GM18868 (cell line): ENCODE measurements around the gene IL1RAPL2.

ENCODE experiments used
- ATAC-seq: cut with Tn5 transposase; IDR thresholded peaks from one replicate; pipeline ENCODE4 v1.9.1; 2021; ENCODE audit warnings: mild to moderate bottlenecking, moderate library complexity; ENCODE audit not compliant: unreplicated experiment

Gene IL1RAPL2

DNA sequence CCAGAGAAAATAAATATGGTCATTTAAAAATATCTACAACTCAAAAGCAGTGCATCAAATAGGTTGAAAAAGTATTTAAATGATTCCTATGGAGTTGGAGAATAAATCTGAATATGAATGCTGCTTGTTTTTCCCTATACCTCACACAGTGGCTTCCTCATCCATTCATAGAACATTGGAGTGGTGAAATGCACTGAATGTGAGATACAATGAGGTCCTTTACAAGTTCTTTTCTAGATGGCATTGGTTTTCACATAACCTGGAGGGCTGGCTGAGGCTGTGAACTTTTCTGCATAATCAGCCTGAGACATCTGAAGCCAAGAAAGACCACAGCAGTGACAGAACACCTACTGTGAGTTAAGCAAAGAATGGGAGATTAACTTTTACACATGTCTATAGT is 977.3 kb downstream of the IL1RAPL2 start:
- no peak for ATAC-seq

DNA sequence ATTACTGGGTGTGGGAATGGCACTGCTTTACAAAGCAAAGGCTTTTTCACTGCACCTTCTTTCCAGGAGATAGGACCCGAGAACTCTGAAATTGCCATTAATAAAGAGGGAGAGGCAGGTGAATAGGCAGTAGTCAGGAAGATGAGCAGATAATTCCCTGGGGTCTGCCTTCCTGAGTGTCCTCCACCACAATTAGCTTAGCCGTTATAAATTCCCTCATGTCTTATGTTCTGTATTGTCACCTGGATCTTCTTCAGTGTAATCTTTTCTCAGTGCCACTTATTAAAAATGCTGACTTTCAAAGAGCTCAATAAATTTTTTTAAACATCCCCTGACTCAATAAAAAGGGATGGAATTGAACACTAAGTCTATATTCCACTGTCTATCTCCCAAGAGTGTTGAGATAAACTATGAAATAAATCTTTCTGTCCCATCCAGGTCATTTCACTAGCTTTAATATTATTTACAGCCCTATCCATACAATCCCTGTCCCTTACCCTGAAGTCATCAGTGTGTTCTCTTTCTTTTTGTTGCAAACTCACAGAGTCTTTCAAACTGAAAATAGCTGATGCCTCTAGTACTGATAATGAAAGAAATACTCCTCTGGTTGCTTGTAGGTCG is 984.2 kb downstream of the IL1RAPL2 start:
- ATAC-seq, result no peak

DNA sequence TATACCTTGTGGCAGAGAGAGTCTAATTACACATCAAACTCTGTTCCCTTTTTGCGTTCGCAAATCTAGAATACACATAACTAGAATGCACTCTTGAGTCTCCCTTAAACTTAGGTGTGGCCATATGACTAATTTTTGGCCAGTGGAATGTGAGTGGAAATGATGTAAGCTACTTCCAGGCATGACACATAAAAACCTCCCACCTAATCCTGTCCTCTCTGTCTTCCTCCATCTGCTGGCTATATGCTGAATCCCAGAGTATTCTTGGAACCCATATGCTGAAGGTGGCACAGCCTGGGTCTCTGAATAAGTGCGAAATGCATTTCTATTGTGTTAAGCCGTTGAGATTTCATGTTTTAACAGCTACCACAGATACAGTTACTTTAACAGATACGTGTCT is 986.4 kb downstream of the IL1RAPL2 start:
- no peak for ATAC-seq

DNA sequence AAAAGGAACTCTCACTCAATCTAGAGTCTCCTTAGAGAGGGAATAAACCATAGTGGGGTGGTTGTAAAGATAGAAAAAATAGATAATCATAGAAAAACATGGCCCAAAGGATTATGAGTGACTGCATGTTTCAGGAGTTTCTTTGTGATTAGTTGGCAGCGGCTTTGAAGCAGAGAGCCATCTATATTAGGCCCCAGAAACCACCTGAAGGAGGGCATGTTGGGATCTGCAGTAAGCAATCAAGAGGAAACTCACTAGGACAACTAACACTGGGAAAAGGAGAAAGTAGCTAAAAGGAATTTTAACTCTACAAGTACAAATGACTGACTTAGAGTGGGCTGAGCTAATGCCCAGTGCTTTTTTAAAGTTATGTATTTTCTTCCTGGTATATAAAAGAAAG is 987.1 kb downstream of the IL1RAPL2 start:
- ATAC-seq, result no peak

DNA sequence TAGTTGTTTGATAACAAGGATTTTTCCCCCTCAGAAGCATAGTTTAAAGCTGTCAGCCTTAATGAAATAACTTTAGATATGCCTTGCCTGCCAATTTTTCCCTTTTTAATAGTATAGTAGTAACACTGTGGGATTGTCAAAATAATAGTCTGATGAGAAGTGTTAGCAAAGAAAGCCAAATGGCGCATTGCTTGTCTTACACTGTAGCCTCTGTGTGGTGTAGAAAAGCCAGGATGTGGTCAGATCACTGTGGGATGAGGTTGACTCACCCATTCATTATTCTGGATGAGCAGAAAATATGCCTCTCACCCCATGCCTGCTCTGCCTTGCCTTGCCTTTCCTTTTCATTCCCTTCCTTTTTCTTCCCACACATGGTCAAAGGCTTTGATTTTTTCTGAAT is 998.5 kb downstream of the IL1RAPL2 start:
- no peak for ATAC-seq

DNA sequence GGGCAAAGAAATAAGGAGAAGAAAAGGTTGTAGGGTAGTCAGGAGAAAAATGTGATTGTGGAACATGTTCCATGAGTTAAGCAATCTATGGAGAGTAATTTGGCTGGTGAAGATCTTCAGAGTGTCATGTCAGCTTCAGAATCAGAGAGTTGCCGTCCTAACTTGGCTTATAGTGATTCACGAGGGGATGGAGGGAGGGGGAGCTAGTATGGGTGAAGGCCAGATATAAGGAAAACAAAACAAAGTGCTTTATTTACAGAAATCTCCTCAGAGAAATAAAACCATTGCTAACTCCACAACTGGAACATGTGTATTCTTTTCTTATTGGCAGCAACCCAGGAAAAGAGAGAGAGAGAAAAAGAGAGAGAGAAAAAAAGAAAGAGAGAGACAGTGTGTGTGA is 999.9 kb downstream of the IL1RAPL2 start:
- ATAC-seq, result no peak

DNA sequence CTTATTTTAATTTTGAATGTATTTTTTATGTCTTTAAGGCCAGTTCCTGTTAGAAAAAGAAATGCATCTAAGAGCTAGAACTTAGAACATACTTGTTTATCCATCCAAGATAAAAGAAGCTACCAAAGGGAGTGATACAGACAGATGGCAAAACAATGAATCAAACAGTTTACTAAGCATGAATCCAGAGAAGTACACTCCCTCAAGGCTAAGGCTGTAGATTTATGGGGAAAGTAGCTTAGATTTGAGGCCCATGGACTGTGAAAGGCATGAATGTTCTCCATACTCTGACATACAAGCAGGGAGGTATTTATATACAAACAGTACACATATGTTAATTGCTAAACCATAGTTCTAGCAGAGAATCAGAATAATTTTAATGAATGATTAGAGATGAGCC is 1001.1 kb downstream of the IL1RAPL2 start:
- ATAC-seq, result no peak

DNA sequence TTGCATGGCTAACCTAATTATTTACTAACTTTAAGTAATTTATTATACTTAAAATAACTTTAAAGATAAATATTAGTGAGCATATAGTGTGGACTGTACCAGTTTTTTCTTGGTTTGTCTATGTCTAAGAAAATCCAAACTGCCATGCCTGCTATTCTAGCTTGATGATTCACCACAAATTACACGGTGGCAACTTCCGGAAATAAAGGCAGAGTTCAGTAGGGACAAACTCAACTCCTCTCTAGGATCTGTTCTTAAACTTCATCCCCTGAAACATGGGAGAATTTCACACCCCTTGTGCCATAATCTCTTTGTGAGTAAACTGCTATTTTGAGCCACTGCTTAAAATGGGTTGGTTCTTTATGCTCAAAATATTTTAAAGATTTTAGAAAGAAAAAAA is 1042.7 kb downstream of the IL1RAPL2 start:
- no peak for ATAC-seq

DNA sequence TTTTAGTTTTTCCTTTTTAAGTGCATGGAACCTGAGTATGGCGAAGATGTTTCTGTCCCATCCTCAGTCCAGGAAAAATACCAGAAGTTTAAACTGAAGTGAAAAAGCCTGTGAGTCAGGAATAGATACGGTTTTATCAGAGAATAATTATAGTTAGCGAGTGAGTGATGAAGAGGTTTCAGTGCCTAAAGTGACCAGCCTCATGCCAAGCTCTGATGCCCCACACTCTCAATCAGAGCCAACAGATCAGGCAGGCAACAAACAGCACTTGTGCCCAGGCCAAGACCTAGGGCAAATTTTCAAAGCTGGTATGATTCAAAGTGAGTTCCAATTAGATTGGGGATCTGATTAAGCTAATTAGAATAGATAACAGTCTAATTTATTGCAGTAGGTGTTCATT is 1043.5 kb downstream of the IL1RAPL2 start:
- no peak for ATAC-seq

DNA sequence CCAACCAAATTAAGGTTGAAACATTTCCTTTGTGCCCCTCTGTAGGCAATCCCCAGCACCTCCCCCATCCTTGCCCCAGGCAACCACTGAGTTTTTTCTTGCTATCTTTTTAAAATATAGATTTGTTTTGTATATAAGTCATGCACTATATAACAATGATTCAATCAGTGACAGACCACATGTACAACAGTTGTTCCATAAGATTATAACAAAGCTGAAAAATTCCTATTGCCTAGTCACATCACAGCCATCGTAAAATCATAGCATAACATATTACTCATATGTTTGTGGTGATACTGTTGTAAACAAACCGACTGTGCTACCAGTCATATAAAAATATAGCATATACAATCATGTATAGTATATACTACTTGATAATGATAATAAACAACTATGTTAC is 1044.4 kb downstream of the IL1RAPL2 start:
- no peak for ATAC-seq

DNA sequence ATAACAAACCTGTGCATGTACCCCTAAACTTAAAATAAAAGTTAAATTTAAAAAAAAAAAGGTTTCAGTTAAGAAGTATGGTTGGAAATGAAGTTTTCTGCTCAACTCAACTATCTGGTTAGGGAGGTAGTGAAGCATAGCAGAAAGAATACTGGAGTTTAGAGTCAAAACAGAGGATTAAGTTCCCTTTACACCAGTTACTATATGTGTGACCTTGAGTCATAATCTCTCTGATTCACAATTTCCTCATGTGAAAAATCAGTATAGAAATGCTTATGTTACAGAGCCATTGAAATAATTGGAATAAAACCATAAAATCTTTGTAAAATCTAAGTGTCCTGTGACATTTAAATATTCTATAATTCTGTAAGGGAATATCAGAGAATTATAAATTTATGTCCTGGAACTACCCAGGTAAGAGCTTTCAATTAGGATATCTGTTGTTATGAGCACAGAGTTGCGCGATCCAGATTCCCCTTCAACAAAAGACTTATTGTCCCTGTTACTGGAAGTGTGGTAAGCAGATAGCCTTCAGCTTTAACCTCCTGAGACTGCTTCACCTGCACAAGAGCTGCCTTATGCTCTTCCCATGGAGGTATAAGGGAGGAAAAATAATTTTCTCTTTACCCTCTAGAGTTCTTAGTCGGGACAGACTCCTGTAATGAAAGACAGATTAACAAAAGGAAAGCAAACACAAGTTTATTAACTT is 1052.5 kb downstream of the IL1RAPL2 start:
- no peak for ATAC-seq

DNA sequence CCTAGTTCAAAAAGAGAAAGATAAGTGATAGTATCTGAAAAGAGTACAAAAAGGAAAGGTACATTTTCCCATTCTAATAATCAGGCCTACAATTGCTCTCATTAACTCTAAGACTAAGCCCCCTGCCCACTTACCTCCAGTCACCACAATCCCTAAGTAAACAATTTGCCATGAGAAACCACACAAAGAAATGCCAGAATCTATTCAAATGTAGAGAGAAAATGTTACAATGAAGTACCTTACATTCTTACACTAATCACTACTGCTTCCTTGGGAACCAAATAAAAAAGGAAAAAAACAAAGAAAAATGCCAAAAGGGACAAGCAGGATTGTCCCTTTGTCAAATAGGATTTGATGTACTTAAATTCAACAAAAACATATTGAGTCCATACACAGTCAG is 1068.2 kb downstream of the IL1RAPL2 start:
- ATAC-seq, result no peak

DNA sequence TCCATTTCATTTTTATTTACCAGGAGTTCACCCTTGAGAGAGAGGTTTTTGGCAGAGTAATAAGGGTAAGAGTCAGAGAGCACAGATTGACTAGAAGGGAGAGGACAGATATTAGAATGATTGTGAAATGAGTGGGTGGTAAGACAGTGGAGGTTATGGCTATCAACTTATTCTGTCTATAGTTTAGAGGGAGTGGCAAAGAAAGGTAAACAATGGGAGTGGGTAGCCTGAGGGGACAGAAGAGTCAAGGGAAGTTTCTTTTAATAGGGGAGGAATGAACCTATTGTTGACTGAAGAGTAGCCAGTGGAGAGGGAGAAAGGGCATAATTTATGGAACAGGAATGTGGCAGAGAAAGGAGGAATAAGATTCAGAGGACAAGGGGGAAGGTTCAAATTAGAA is 1069.8 kb downstream of the IL1RAPL2 start:
- no peak for ATAC-seq

DNA sequence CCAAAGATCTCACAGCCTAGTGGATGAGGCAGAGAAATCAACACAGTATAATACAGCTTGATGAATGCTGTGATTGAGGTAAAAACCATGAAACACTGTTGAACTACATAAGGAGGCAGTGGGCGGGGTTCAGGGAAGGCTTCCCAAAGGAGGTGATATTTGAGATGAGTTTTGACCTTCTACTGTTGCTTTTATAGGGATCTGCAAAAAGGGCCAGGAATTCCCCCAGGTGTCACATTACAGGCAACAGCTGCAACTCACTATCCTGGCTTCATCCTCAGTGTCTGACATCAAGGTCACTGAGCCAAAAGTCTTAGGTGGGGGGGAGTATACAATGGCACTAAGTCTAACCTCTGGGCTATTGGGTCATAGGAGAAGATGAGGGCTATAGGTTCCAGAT is 1070.7 kb downstream of the IL1RAPL2 start:
- no peak for ATAC-seq

DNA sequence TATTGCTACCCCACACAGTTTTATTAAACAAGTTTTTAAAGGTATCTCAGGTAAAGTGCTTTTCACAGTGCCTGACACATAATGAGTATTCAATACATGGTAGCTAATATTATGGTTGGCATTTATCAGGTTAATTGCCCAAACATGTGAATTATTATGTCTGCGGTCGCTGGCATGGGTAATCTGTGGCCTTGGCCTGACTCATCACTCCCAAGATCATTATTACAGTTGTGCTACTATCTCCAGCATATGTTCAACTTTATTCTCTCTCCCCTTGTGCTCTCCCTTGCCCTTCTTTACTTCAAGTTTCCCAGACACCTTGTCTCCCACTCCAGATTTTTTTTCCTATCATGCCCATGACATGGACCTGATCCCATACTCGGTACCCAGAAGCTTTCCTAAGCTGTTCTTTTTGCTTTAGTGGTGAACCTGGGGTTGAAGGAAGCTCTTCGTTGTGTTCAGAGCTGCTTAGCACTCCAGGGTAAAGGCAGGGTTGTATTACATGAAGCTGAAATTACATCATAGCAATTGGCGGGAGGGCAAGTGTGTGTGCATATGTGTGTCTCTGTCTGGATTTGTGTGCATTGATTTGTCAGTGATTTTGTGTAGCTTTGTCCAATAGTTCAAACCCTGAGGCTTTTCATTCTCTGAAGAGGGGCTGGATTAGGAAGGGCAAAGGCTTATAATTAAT is 1079.8 kb downstream of the IL1RAPL2 start:
- ATAC-seq, result no peak

DNA sequence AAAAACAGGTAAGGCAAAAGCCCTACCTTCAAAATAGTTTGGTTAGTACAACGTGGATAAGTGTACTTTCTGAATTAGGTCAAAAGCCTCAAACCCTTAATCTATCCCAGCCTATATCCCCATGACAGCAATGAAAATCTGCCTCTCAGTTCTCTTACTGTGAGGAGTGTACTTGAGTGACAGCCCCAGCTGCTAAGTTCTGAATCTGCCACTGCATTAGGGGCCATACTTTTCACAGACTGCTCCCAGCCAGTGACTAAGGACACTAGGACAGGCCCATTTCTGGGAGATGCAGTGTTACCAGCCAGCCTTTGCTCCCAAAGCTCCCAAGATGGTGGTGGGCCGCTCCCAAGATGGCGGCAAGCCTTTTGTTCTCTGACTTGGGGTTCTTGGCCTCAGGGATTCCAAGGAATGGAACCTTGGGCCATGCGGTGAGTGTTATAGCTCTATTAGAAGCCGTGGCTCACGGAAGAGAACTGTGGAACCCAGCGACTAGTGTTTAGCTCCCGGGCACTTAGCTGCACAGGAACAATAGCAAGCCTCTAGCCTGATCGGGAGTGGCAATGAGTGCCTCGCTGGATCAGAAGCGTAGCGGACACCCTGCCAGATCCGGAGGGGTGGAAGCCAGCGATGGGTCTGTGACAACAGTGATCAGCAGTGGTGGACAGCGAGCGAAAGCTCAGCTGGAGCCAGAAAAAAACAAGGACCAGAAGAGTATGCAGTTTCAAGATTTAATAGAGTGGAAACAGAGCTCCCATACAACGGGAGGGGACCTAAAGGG is 1080.8 kb downstream of the IL1RAPL2 start:
- ATAC-seq, result no peak

DNA sequence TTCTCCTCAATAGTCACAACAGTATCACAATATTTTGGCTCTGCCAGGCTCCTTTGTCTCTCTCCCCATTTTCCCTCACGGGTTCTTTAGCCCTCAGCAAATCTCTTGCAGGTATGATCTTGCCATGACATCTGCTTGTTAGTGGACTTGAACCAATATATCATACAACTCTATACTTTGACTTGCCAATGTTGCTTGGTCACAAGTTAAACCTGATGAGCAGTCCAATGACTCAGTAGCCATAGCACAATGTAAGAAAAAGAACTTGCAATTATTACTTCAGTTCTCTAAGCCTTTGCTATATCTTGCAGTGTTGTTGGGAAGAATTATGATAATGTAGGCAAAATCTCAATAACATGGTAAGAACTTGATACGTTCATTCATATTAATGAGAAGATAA is 1081.8 kb downstream of the IL1RAPL2 start:
- no peak for ATAC-seq

DNA sequence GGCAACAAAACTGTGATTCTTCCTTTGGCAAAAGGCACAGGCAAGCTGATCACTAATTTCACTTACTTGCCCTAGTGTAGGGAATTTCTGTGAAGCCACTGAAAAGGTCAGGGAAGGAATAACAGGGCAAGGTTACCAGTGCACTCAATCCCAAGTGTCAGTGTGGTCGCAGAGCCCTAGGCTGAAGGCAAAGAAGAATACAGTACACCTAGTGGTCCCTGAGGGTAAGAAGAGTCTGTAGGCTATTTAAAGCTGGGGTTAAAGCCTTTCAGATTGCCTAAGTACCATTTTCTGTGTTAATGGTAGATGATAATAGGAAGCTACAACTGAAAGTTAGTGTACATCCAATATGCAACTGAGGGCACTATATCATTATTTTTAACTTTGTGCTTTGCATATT is 1082.7 kb downstream of the IL1RAPL2 start:
- no peak for ATAC-seq

DNA sequence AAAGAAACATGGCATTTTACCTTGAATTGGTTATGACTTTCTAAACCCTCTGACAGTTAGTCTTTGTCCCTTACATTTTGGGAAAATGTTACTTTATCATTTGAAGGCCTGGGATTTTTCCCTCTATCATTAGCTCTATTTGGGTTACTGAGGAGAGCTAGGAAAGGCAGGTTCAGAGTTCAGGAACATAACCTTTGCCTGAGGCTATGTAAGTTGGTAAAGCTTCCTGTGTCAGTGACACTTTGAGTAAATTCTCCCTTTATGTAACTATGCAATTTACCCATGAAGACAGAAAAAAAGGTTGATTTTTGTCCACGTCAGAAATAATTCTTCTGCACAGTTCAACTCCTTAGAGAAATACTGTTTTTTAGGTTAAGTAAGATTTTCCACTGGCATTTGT is 1084.6 kb downstream of the IL1RAPL2 start:
- ATAC-seq, result no peak

DNA sequence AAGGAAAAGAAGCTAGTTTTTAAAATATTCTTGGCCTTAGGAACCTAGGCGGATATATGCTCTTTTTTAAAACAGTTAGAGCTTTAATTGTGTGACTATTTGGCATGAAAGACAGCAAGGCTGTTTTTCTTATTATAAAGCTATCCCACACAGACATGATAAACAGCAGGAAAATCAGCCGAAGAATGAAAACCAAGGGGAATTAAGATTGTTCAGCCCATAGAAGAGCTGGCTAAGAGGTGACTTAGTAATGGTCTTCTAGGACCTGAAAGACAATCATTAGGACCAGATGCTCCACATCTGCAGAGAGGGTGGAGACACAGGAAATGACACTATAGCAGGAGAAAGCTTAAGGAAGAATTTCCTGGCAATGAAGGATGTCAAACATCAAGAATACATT is 1085.0 kb downstream of the IL1RAPL2 start:
- ATAC-seq, result no peak

DNA sequence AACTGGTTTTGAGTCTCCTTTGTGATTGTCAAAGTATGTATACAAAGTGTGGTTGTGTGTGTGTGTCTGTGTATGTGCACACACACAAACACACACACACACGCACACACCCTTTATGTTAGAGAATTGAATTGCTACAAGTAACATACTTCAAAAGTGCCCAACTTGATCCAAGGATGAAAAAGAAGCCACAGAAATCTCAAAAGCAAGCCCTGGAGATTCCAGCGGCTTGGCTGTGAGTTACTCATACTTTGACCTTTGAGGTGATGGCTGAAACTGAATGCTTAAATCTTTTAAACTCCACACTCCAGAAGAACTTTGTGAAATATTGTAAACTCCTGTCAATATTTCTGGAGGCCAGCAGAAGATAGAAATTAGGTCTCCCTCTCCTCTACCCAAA is 1087.9 kb downstream of the IL1RAPL2 start:
- no peak for ATAC-seq

DNA sequence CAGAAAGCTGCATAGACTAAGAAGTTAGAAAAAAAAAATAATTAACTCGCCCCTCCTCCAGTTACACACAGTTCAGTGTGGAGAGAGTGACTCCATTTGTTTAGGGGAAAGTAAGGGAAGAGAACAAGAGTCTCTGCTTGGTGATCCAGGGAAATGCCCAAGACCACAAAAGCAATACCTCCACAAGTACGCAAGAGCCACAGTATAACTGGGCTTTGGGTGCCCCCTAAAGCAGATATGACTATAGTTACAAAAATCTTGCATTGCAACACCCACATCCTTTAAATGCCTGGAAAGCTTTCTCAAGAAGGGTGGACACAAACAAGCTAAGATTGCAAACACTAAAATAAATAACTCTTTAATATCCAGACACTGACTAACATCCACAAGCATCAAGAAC is 1092.1 kb downstream of the IL1RAPL2 start:
- no peak for ATAC-seq
